ENCODE measurements around the gene SRSF3.
"Not testable (repeated sequence)": the region's sequence is repeated elsewhere in the genome, so short reads cannot be mapped to it uniquely, and the experiment has no call there.

The SRSF3 gene

DNA sequence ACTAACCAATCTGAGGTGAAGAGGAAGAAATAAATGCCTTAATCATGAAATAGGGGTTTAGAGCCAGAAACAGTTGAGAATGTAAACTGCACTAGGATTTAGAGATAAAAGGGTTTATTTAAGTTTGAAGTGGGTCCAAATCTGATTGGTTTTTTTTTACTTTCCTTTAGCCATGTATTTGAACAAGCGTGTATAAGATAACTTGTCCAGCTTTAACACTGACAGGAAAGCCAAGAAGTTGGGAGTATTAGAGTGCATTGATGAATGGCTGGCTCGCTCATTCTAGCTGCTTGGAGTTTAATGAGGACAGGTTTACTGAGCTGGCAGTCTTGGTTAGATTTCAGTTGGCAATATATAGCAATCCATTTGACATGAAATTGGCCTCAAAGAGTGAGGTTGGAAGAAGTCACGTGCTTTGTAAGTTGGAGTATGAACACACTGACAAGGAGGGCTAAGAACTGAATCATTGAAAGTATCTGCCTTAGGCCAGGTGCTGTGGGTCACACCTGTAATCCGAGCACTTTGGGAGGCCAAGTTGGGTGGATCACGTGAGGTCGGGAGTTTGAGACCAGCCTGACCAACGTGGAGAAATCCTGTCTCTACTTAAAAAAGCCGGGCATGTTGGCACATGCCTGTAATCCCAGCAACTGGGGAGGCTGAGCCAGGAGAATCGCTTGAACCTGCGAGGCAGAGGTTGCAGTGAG, 13.7 kb downstream of the SRSF3 start:
- DNase-seq (ENCODE audit: extremely low spot score), result no peak
- no peak for TF ChIP-seq LEF1 (IDR thresholded peaks at IDR 0.05; ENCODE audit: borderline replicate concordance)
- no peak for TF ChIP-seq HDGF (IDR thresholded peaks at IDR 0.05; ENCODE audit: borderline replicate concordance)
- TF ChIP-seq SP1 (IDR thresholded peaks at IDR 0.05), result no peak
- no peak for TF ChIP-seq ZNF384 (IDR thresholded peaks at IDR 0.05)
- no peak for TF ChIP-seq FOXA1 (IDR thresholded peaks at IDR 0.05)
- TF ChIP-seq, protein P1, sequence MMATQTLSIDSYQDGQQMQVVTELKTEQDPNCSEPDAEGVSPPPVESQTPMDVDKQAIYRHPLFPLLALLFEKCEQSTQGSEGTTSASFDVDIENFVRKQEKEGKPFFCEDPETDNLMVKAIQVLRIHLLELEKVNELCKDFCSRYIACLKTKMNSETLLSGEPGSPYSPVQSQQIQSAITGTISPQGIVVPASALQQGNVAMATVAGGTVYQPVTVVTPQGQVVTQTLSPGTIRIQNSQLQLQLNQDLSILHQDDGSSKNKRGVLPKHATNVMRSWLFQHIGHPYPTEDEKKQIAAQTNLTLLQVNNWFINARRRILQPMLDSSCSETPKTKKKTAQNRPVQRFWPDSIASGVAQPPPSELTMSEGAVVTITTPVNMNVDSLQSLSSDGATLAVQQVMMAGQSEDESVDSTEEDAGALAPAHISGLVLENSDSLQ (IDR thresholded peaks at IDR 0.05), result no peak
- no peak for TF ChIP-seq NFRKB (IDR thresholded peaks at IDR 0.05)
- TF ChIP-seq ARNT (IDR thresholded peaks at IDR 0.05), result no peak
- no peak for TF ChIP-seq CTBP1 (IDR thresholded peaks at IDR 0.05; ENCODE audit: borderline replicate concordance)
- TF ChIP-seq TARDBP (IDR thresholded peaks at IDR 0.05), result no peak
- no peak for TF ChIP-seq FOXM1 (IDR thresholded peaks at IDR 0.05; ENCODE audit: borderline replicate concordance)
- no peak for TF ChIP-seq SUZ12 (IDR thresholded peaks at IDR 0.05)
- TF ChIP-seq ELF4 (IDR thresholded peaks at IDR 0.05), result no peak
- no peak for TF ChIP-seq FOXK2 (IDR thresholded peaks at IDR 0.05)
- TF ChIP-seq BHLHE40 (IDR thresholded peaks at IDR 0.05; ENCODE audit: borderline replicate concordance), result no peak
- no peak for TF ChIP-seq L3MBTL2 (conservative IDR thresholded peaks at IDR 0.05)
- POLR2A ChIA-PET, result interaction anchor here (2.2 kb wide), 1 partner anchor 9 kb away, joined by 10 read pairs; no protein-coding TSS in a partner anchor
- CTCF ChIA-PET, result interaction anchor here (2.1 kb wide), 1 partner anchor 8 kb away, joined by 20 read pairs; no protein-coding TSS in a partner anchor

- ChIA-PET POLR2A (interaction anchor here (1.1 to 2.2 kb wide), 3 partner anchors 10 to 185 kb away, joined by 3 to 10 read pairs (median 4); no protein-coding TSS in a partner anchor), CTCF (no interaction called here)
- TF ChIP-seq NFRKB (IDR thresholded peaks at IDR 0.05), result no peak
- TF ChIP-seq ARNT (IDR thresholded peaks at IDR 0.05), result no peak
- TF ChIP-seq CTBP1 (IDR thresholded peaks at IDR 0.05; ENCODE audit: borderline replicate concordance), result no peak
- TF ChIP-seq ZNF384 (IDR thresholded peaks at IDR 0.05), result no peak
- TF ChIP-seq L3MBTL2 (conservative IDR thresholded peaks at IDR 0.05), result no peak
- TF ChIP-seq FOXK2 (IDR thresholded peaks at IDR 0.05), result no peak
- TF ChIP-seq, protein P1 (IDR thresholded peaks at IDR 0.05), result no peak
- no peak for TF ChIP-seq FOXA1 (IDR thresholded peaks at IDR 0.05)
- no peak for TF ChIP-seq SP1 (IDR thresholded peaks at IDR 0.05)
- no peak for TF ChIP-seq ELF4 (IDR thresholded peaks at IDR 0.05)
- TF ChIP-seq SUZ12 (IDR thresholded peaks at IDR 0.05), result no peak
- TF ChIP-seq FOXM1 (IDR thresholded peaks at IDR 0.05; ENCODE audit: borderline replicate concordance), result no peak
- no peak for TF ChIP-seq BHLHE40 (IDR thresholded peaks at IDR 0.05; ENCODE audit: borderline replicate concordance)
- no peak for TF ChIP-seq HDGF (IDR thresholded peaks at IDR 0.05; ENCODE audit: borderline replicate concordance)
- TF ChIP-seq LEF1 (IDR thresholded peaks at IDR 0.05; ENCODE audit: borderline replicate concordance), result no peak
- TF ChIP-seq TARDBP (IDR thresholded peaks at IDR 0.05), result no peak
- no peak for DNase-seq (ENCODE audit: extremely low spot score)
Measured at GRCh38 chr6:36608788-36609563, 14.8 kb downstream of the SRSF3 start.

DNA sequence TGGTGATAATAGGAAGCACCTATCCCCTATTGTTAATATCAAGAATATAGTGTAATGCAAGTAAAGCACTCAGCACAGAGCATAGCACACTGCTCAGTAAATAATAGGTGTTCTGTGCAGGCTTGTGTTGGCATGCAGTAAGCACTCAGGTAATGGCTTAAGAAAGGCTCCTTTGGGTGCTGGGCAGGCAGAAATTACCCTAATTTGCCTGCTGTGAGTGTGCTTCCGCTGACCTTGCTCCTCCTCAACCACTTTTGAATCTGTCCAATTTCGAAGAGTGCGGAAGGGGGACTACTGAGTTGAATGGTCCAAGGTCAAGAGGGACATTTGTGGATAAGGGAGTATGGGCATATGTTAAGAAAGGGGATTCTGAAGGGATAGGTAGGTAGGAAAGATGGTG, 15.4 kb downstream of the SRSF3 start:
- POLR2A ChIA-PET, result interaction anchor here (1.5 to 2.2 kb wide), 2 partner anchors 11 to 186 kb away, joined by 3 to 10 read pairs; no protein-coding TSS in a partner anchor
- TF ChIP-seq ELF4 (IDR thresholded peaks at IDR 0.05) (no peak), TARDBP (IDR thresholded peaks at IDR 0.05) (no peak), LEF1 (IDR thresholded peaks at IDR 0.05; ENCODE audit: borderline replicate concordance) (no peak), FOXM1 (IDR thresholded peaks at IDR 0.05; ENCODE audit: borderline replicate concordance) (no peak), CTBP1 (IDR thresholded peaks at IDR 0.05; ENCODE audit: borderline replicate concordance) (no peak)
- DNase-seq (ENCODE audit: extremely low spot score), result no peak
- CTCF ChIA-PET, result interaction anchor here (0.7 kb wide), 1 partner anchor 81 kb away, joined by 6 read pairs; no protein-coding TSS in a partner anchor

DNA sequence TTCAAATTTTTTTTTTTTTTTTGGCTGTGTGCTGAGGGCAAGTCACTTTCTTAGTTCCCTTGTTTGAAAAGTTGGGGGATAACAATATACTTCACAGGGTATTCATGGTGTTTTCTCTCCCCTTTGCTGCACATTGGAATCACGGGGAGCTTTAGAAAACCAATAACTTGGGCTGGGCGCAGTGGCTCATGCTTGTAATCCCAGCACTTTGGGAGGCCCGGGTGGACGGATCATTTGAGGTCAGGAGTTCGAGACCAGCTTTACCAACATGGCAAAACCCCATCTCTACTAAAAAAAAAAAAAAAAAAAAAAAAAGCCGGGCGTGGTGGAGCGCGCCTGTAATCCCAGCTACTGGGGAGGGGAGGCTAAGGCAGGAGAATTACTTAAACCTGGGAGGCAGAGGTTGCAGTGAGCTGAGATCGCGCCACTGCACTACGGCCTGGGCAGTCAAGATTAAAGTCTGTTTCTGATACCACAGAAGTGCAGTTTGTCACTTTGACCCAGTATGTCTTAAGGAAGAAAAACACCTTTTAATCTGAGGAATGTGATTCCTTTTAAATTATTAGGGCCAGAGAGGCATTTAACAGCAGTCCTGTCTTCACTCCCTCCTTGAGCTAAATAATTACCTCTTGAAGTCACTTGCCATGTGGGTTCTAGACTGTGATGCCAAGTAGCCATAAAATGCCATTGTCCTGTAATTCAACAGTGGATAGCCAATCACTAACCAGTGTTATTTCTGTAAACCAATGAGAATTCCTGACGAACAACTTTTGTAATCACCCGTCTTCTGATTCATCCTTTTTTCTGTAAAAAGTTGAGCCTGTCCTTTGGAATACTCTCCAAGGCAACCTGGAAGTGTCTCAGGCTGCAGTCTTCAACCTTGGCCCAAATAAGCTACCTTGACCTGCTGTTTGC, 16.1 kb downstream of the SRSF3 start:
- ChIA-PET POLR2A (no interaction called here), CTCF (interaction anchor here (0.7 kb wide), 1 partner anchor 80 kb away, joined by 6 read pairs; no protein-coding TSS in a partner anchor)
- no peak for DNase-seq (ENCODE audit: extremely low spot score)
- no peak for TF ChIP-seq ELF4 (IDR thresholded peaks at IDR 0.05)
- TF ChIP-seq ZNF384 (IDR thresholded peaks at IDR 0.05), result no peak
- TF ChIP-seq NFRKB (IDR thresholded peaks at IDR 0.05), result no peak
- TF ChIP-seq ARNT (IDR thresholded peaks at IDR 0.05), result no peak
- no peak for TF ChIP-seq SUZ12 (IDR thresholded peaks at IDR 0.05)
- no peak for TF ChIP-seq HDGF (IDR thresholded peaks at IDR 0.05; ENCODE audit: borderline replicate concordance)
- TF ChIP-seq SP1 (IDR thresholded peaks at IDR 0.05), result no peak
- TF ChIP-seq, protein P1 (IDR thresholded peaks at IDR 0.05), result no peak
- TF ChIP-seq TARDBP (IDR thresholded peaks at IDR 0.05), result no peak
- TF ChIP-seq FOXM1 (IDR thresholded peaks at IDR 0.05; ENCODE audit: borderline replicate concordance), result no peak
- TF ChIP-seq L3MBTL2 (conservative IDR thresholded peaks at IDR 0.05), result no peak
- TF ChIP-seq CTBP1 (IDR thresholded peaks at IDR 0.05; ENCODE audit: borderline replicate concordance), result no peak

DNA sequence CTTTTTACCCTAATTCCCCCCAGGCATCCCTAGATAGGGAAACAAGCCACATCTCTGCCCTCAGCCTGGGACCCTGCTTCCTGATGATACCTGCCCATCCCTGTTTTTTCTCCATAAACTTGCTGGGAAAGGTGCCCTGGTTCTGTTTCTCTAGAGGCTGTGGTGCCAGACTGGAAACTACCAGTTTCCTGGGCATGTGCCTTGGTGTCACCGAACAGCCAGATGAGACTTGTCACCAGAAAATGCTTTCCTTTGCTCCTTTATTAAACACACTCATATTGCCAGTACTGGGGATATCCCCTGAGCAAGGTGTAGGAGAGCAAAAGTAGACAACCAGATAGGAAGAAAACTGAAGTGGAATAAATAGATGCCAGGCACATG, 16.8 kb downstream of the SRSF3 start:
- ChIA-PET POLR2A (no interaction called here), CTCF (no interaction called here)
- no peak for TF ChIP-seq HDGF (IDR thresholded peaks at IDR 0.05; ENCODE audit: borderline replicate concordance)
- TF ChIP-seq L3MBTL2 (conservative IDR thresholded peaks at IDR 0.05), result no peak
- no peak for TF ChIP-seq TARDBP (IDR thresholded peaks at IDR 0.05)
- TF ChIP-seq ZNF384 (IDR thresholded peaks at IDR 0.05), result no peak
- no peak for TF ChIP-seq CTBP1 (IDR thresholded peaks at IDR 0.05; ENCODE audit: borderline replicate concordance)
- TF ChIP-seq FOXK2 (IDR thresholded peaks at IDR 0.05), result no peak
- TF ChIP-seq ARNT (IDR thresholded peaks at IDR 0.05), result no peak
- TF ChIP-seq, protein P1 (IDR thresholded peaks at IDR 0.05), result no peak
- TF ChIP-seq FOXM1 (IDR thresholded peaks at IDR 0.05; ENCODE audit: borderline replicate concordance), result no peak
- no peak for TF ChIP-seq SP1 (IDR thresholded peaks at IDR 0.05)
- no peak for TF ChIP-seq ELF4 (IDR thresholded peaks at IDR 0.05)
- no peak for TF ChIP-seq LEF1 (IDR thresholded peaks at IDR 0.05; ENCODE audit: borderline replicate concordance)
- no peak for TF ChIP-seq BHLHE40 (IDR thresholded peaks at IDR 0.05; ENCODE audit: borderline replicate concordance)
- no peak for TF ChIP-seq FOXA1 (IDR thresholded peaks at IDR 0.05)
- no peak for TF ChIP-seq SUZ12 (IDR thresholded peaks at IDR 0.05)
- no peak for TF ChIP-seq NFRKB (IDR thresholded peaks at IDR 0.05)
- DNase-seq (ENCODE audit: extremely low spot score), result no peak

DNA sequence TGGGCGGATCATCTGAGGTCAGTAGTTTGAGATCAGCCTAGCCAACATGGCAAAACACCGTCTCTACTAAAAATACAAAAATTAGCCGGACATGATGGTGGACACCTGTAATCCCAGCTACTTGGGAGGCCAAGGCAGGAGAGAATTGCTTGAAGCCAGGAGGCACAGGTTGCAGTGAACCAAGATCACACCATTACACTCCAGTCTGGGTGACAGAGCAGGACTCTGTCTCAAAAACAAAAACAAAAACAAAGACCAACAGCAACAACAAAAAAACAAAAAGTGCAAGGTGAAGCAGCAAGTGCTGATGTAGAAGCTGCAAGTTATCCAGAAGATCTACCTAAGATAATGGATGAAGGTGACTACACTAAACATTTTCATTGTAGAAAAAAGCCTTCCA, 17.5 kb downstream of the SRSF3 start:
- POLR2A ChIA-PET; CTCF ChIA-PET; DNase-seq (ENCODE audit: extremely low spot score): not testable (repeated sequence)
